Measurements from ENCODE around the gene NMNAT3. TPM values are rescaled to one million over a fixed set of nuclear protein-coding genes. Genes with fewer than 3 reads are reported as not detected.

The NMNAT3 gene
- total RNA-seq, 1 donor from 2014 or later: 1.6 TPM

- no peak for DNase-seq (ENCODE audit: low read depth)
- no peak for TF ChIP-seq CTCF (conservative IDR thresholded peaks at IDR 0.05; ENCODE audit: low read depth, low read length)
- H3K4me3 ChIP-seq (ENCODE audit: low read depth, low read length): no peak overlapping the region
These were observed 156.6 kb downstream of the NMNAT3 start for GRCh38 chr3:139521144-139521543.

GRCh38 chr3:139519998-139520737 lies 157.6 kb downstream of the NMNAT3 start:
- H3K4me3 ChIP-seq (ENCODE audit: low read depth, low read length): no peak overlapping the region
- no peak for DNase-seq (ENCODE audit: low read depth)
- TF ChIP-seq CTCF (conservative IDR thresholded peaks at IDR 0.05; ENCODE audit: low read depth, low read length): peak; percentile 57

GRCh38 chr3:139518926-139519842 lies 158.6 kb downstream of the NMNAT3 start:
- TF ChIP-seq CTCF (conservative IDR thresholded peaks at IDR 0.05; ENCODE audit: low read depth, low read length): no peak
- H3K4me3 ChIP-seq (ENCODE audit: low read depth, low read length): no peak overlapping the region
- no peak for DNase-seq (ENCODE audit: low read depth)

- no peak overlapping the region for H3K4me3 ChIP-seq (ENCODE audit: low read depth, low read length)
- TF ChIP-seq CTCF (conservative IDR thresholded peaks at IDR 0.05; ENCODE audit: low read depth, low read length): no peak
- DNase-seq (ENCODE audit: low read depth): no peak
These were observed 159.5 kb downstream of the NMNAT3 start for GRCh38 chr3:139518306-139518705.

- no peak overlapping the region for H3K4me3 ChIP-seq (ENCODE audit: low read depth, low read length)
- no peak for DNase-seq (ENCODE audit: low read depth)
- no peak for TF ChIP-seq CTCF (conservative IDR thresholded peaks at IDR 0.05; ENCODE audit: low read depth, low read length)
These were observed 160.3 kb downstream of the NMNAT3 start for GRCh38 chr3:139517321-139518065.

GRCh38 chr3:139514741-139515140 lies 163.0 kb downstream of the NMNAT3 start:
- no peak for TF ChIP-seq CTCF (conservative IDR thresholded peaks at IDR 0.05; ENCODE audit: low read depth, low read length)
- no peak for DNase-seq (ENCODE audit: low read depth)
- no peak overlapping the region for H3K4me3 ChIP-seq (ENCODE audit: low read depth, low read length)

Other genes starting within 250 kb of the NMNAT3 start
- not detected in 2 replicates for gene RBP2, start 201.5 kb downstream of the NMNAT3 start, total RNA-seq
- 68.0 and 250 TPM in 2 replicates for gene RBP1, start 138.2 kb downstream of the NMNAT3 start, total RNA-seq